Neutrophil (primary cell): ENCODE data around the gene RNPC3.
"Not testable (repeated sequence)": the region's sequence is repeated elsewhere in the genome, so short reads cannot be mapped to it uniquely, and the experiment has no call there.

ENCODE experiments used
- H3K27ac ChIP-seq: fragments of 200-600 bp; sonication (generic); 2 replicates; pipeline ENCODE4 v1.5.1; 2016; ENCODE audit warnings: mild to moderate bottlenecking, moderate library complexity
- H3K27me3 ChIP-seq: fragments of 200-600 bp; sonication (generic); 2 replicates; pipeline ENCODE4 v1.6.0; 2016; ENCODE audit warnings: mild to moderate bottlenecking
- H3K36me3 ChIP-seq: fragments of 200-600 bp; sonication (generic); 2 replicates; pipeline ENCODE4 v1.5.1; 2017
- H3K4me1 ChIP-seq, 2 experiments: fragments of 200-600 bp in 1 of 2; sonication (generic) in 1 of 2; 1 replicate in 1 of 2; 2 replicates in 1 of 2; pipeline versions ENCODE4 v1.5.1 to v1.6.1; 2013 to 2016; ENCODE audit warnings: low read depth in 1 of 2, low read length in 1 of 2, mild to moderate bottlenecking in 1 of 2, moderate library complexity in 1 of 2; ENCODE audit not compliant: control insufficient read depth in 1 of 2, insufficient read depth in 1 of 2
- H3K4me3 ChIP-seq, 2 experiments: fragments of 200-600 bp in 1 of 2; sonication (generic) in 1 of 2; 1 replicate in 1 of 2; 2 replicates in 1 of 2; pipeline ENCODE4 v1.5.1; 2013 to 2016; ENCODE audit warnings: low read depth in 1 of 2, low read length in 1 of 2, mild to moderate bottlenecking in 1 of 2, moderate library complexity in 1 of 2
- H3K9me3 ChIP-seq: fragments of 200-600 bp; sonication (generic); 2 replicates; pipeline ENCODE4 v1.5.1; 2016
- CTCF ChIP-seq: fragments of 200-600 bp; sonication (generic); IDR thresholded peaks from 2 replicates; pipeline ENCODE4 v1.5.1; 2016; ENCODE audit warnings: antibody characterized with exemption

RNPC3 gene

GRCh38 chr1:103582464-103582863 is 57.0 kb downstream of the RNPC3 start:
- Histone ChIP-seq H3K4me1 (no peaks in the 10 kb centered on the region), H3K36me3 (no peaks in the 10 kb centered on the region), H3K9me3 (no peaks in the 10 kb centered on the region), H3K27me3 (no peaks in the 10 kb centered on the region), H3K4me3 (no peak overlapping the region), H3K27ac (no peak overlapping the region)
- no peak for TF ChIP-seq CTCF

DNA sequence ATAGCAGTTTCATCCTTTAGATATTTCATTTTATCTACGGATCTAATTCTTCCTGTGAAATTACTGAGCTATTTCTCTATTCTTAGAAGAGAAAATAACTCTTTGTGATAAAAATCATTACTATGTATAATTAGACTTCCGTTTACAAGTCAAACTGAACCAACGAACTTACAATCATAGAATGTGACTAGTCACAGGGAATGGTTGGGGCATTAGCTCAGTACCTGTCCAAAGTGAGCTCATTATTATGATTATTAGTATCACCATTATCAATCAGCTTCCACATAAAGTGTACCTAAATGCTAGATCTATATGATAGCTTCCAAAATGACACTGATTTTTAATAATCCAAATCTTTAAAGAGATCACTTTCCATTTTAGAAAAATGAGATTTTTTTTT is 58.4 kb downstream of the RNPC3 start:
- TF ChIP-seq CTCF: no peak
- H3K27me3 ChIP-seq: no peaks in the 10 kb centered on the region
- H3K9me3 ChIP-seq: no peaks in the 10 kb centered on the region
- no peaks in the 10 kb centered on the region for H3K4me1 ChIP-seq
- H3K4me3 ChIP-seq: no peak overlapping the region
- H3K27ac ChIP-seq: no peak overlapping the region
- H3K36me3 ChIP-seq: no peaks in the 10 kb centered on the region

DNA sequence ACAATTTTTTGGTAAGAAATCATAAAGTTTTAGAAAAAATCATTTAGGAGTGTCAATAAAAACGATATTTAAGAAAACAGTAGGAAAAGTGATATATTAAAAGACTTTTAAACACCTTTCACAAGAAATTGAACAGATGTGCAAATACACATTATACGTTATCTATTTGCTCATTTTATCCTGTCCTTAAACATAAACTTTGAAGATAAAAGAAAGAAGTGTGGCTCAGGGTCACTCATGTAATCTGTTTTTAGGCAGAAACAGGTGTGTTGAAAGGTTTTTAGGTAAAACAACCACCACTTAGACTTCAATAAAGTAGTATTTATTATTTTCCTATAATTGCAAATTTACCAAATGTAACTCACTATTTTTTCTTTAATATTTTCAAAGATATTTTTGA is 59.0 kb downstream of the RNPC3 start:
- Histone ChIP-seq H3K27me3 (no peaks in the 10 kb centered on the region), H3K4me3 (no peak overlapping the region), H3K36me3 (no peaks in the 10 kb centered on the region), H3K9me3 (no peaks in the 10 kb centered on the region), H3K4me1 (no peaks in the 10 kb centered on the region), H3K27ac (no peak overlapping the region)
- TF ChIP-seq CTCF: no peak

GRCh38 chr1:103602740-103603139 is 77.2 kb downstream of the RNPC3 start:
- not testable (repeated sequence) for H3K27ac ChIP-seq, H3K27me3 ChIP-seq, H3K4me1 ChIP-seq, H3K9me3 ChIP-seq, H3K4me3 ChIP-seq, H3K36me3 ChIP-seq
